A673 (cell line): Measurements from ENCODE around the gene GALM. TPM values are rescaled to one million over a fixed set of nuclear protein-coding genes. Genes with fewer than 3 reads are reported as not detected.

ENCODE experiments used
- BruUV-seq: library from RNA; stranded (reverse); fragments of 400-500 nt; replicated peaks from 2 replicates; lab custom pipeline; 2021; lab: Mats Ljungman, UMichigan
- CTCF ChIA-PET: fragments of 300-600 bp; sonication (Branson Sonifier 250); formaldehyde crosslinking; loops from one replicate; lab custom pipeline; 2022; ENCODE audit warnings: antibody characterized with exemption; lab: Charles Lee
- POLR2A ChIA-PET: fragments of 300-600 bp; sonication (Branson Sonifier 250); formaldehyde crosslinking; loops from one replicate; lab custom pipeline; 2022; ENCODE audit warnings: antibody characterized with exemption; ENCODE audit not compliant: low non-redundant PET; lab: Charles Lee
- DNase-seq: peaks from one replicate; pipeline ENCODE4 v3.0.0-alpha.2; 2015; ENCODE audit warnings: low spot score
- H3K27ac ChIP-seq: fragments of 200-600 bp; sonication (generic); 2 replicates; pipeline ENCODE4 v1.5.1; 2016; ENCODE audit warnings: mixed run types, low read depth, mild to moderate bottlenecking, mixed read lengths, antibody characterized with exemption, low read length; ENCODE audit not compliant: poor library complexity, severe bottlenecking
- H3K27me3 ChIP-seq: fragments of 200-600 bp; sonication (generic); replicated peaks from 2 replicates; pipeline ENCODE4 v1.6.1; 2017; ENCODE audit warnings: mixed run types, low read depth, mild to moderate bottlenecking, mixed read lengths, antibody characterized with exemption, low read length; ENCODE audit not compliant: insufficient read depth, poor library complexity
- H3K36me3 ChIP-seq: fragments of 200-600 bp; sonication (generic); 2 replicates; pipeline ENCODE4 v1.6.1; 2016; ENCODE audit warnings: mixed run types, mild to moderate bottlenecking, mixed read lengths, antibody characterized with exemption, low read length; ENCODE audit not compliant: insufficient read depth, poor library complexity, severe bottlenecking
- H3K4me1 ChIP-seq: fragments of 200-600 bp; sonication (generic); 2 replicates; pipeline ENCODE4 v1.6.1; 2017; ENCODE audit warnings: mixed run types, mild to moderate bottlenecking, mixed read lengths, antibody characterized with exemption, low read length; ENCODE audit not compliant: insufficient read depth, poor library complexity, severe bottlenecking
- H3K4me3 ChIP-seq: fragments of 200-600 bp; sonication (generic); 2 replicates; pipeline ENCODE4 v1.5.1; 2016; ENCODE audit warnings: low read depth, mixed run types, mild to moderate bottlenecking, mixed read lengths, low read length; ENCODE audit not compliant: poor library complexity, severe bottlenecking
- H3K9me3 ChIP-seq: fragments of 200-600 bp; sonication (generic); 2 replicates; pipeline ENCODE4 v1.6.1; 2016; ENCODE audit warnings: mixed run types, low read depth, mild to moderate bottlenecking, mixed read lengths, antibody characterized with exemption, low read length; ENCODE audit not compliant: poor library complexity, severe bottlenecking
- CTCF ChIP-seq: fragments of 300-800, 200-600 bp; sonication (generic); conservative IDR thresholded peaks from 2 replicates; pipeline ENCODE4 v1.5.1; 2017; ENCODE audit warnings: low read depth, mild to moderate bottlenecking, antibody characterized with exemption, low read length, moderate library complexity, mixed read lengths
- EZH2 ChIP-seq: fragments of 200-600 bp; sonication (generic); IDR thresholded peaks from 2 replicates; pipeline ENCODE4 v1.6.1; 2017; ENCODE audit warnings: borderline replicate concordance, low read depth, mild to moderate bottlenecking, mixed read lengths, antibody characterized with exemption, low read length; ENCODE audit not compliant: poor library complexity, severe bottlenecking
- intact Hi-C: fragments of 100-400 bp; cut with micrococcal nuclease; formaldehyde crosslinking; loops from one replicate; pipeline ENCODE4 v1.10.0; 2022; ENCODE audit not compliant: unreplicated experiment
- total RNA-seq: library from RNA; stranded (reverse); gene quantifications from 2 replicates; pipeline ENCODE4 v1.2.3, GENCODE V29; 2021

Gene GALM
- total RNA-seq, 1 experiment from 2014 or later: 6.6 TPM

GRCh38 chr2:38626326-38627035 lies 39.4 kb upstream of the GALM start:
- POLR2A ChIA-PET: no interaction called here
- H3K9me3 ChIP-seq: no peaks in the 10 kb centered on the region
- CTCF ChIA-PET: no interaction called here
- no peak overlapping the region for H3K4me3 ChIP-seq
- TF ChIP-seq CTCF: no peak
- TF ChIP-seq EZH2: no peak
- no peaks in the 10 kb centered on the region for H3K36me3 ChIP-seq
- no peak for DNase-seq
- intact Hi-C loops: no loop called here
- H3K27me3 ChIP-seq: no peaks in the 10 kb centered on the region
- no TSS peak for BruUV-seq
- H3K4me1 ChIP-seq: no peaks in the 10 kb centered on the region
- no peak overlapping the region for H3K27ac ChIP-seq

- Histone ChIP-seq H3K27ac (no peak overlapping the region), H3K9me3 (no peaks in the 10 kb centered on the region), H3K36me3 (no peaks in the 10 kb centered on the region), H3K4me1 (no peaks in the 10 kb centered on the region), H3K27me3 (no peaks in the 10 kb centered on the region), H3K4me3 (no peak overlapping the region)
- BruUV-seq: no TSS peak
- POLR2A ChIA-PET: no interaction called here
- intact Hi-C loops: no loop called here
- CTCF ChIA-PET: no interaction called here
- no peak for DNase-seq
- TF ChIP-seq EZH2 (no peak), CTCF (no peak)
Observed at GRCh38 chr2:38627391-38627790, 38.5 kb upstream of the GALM start.

GRCh38 chr2:38629684-38630083 lies 36.2 kb upstream of the GALM start:
- ChIA-PET POLR2A (no interaction called here), CTCF (no interaction called here)
- TF ChIP-seq EZH2 (no peak), CTCF (no peak)
- Histone ChIP-seq H3K9me3 (no peaks in the 10 kb centered on the region), H3K4me3 (no peak overlapping the region), H3K27ac (no peak overlapping the region), H3K4me1 (no peaks in the 10 kb centered on the region), H3K27me3 (no peaks in the 10 kb centered on the region), H3K36me3 (no peaks in the 10 kb centered on the region)
- intact Hi-C loops: no loop called here
- DNase-seq: no peak
- no TSS peak for BruUV-seq
